ENCODE data around the gene CCER1.

GRCh38 chr12:90905691-90906370 is 49.1 kb downstream of the CCER1 start:
- TF ChIP-seq POLR2A (IDR thresholded peaks at IDR 0.05; ENCODE audit: extremely low read depth, insufficient read length) (no peak), CTCF (IDR thresholded peaks at IDR 0.05; ENCODE audit: low read depth, low read length) (no peak), MYC (IDR thresholded peaks at IDR 0.05; ENCODE audit: low read depth, low read length) (no peak), MAX (IDR thresholded peaks at IDR 0.05; ENCODE audit: low read depth, low read length) (no peak)
